ENCODE data around the gene PACS2. TPM values are rescaled to one million over a fixed set of nuclear protein-coding genes. Genes with fewer than 3 reads are reported as not detected.

PACS2 gene
- total and polyA plus RNA-seq, 3 donors from 2014 or later, result 99.2 to 174 (median 167) TPM

DNA sequence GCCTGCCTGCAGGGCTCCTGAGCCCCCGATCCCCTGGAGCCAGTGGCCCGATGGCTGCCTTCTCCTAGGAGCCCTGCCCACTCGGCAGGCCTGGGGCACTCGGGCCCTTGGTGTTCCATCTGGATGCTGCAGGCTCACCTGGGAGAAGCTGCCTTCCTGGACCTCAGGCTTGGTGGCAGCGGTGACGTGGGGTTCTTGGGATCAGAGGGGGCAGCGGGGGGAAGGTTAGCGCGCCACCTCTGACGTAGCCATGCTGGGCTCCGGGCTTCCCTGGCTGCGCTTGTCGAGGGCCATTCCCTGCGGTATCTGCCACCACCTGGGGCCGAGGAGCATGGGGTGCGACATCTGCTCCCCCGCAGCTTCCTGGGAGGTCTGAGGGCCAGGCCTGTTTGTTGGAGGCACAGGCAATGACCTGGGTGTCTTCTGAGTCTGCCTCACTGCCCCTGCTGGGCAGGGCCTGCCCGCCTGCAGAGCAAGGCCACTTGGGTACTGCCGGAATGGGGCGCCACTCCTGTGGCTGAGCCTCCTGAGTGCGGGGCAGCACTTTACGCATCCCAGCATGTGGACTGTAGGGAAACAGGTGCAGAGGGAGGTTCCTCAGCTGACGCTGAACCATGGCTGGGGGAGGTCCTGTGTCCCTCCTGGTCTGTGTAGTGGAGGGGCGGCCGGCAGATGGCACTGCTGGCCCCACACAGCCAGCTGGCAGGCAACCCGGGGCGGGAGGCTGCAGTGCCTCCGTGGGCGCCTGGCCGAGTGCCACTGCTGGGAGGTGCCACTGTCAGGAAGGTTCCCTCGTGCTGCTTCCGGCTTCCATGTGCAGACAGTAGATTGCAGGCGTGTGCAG is 125.4 kb downstream of the PACS2 start:
- 80 to 91% methylated on average over 7 to 29 of the region's 33 CpGs for WGBS, 2 donors
- intact Hi-C loops (cut with DNase I; ENCODE audit: low total_unique reads), result no loop called here
- DNase-seq, result no peak

DNA sequence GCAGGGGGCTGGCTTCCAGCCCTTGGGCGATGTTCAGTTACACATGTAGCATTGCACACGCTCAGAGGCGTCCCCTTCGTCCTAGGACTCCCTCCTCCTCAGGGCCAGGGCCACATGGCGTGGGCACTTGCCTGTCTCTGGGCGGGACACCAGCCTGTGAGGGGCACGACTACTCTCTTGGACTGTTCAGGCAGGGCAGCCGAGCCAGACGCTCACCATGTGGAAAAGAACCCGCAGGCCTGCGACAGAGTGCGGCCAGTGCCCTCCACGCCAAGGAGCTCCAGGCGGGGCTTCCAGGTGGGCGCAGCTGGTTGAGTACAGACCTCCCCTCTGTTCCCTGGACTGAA is 126.0 kb downstream of the PACS2 start:
- H3K9me3 ChIP-seq, result no peaks in the 10 kb centered on the region
- no peaks in the 10 kb centered on the region for H3K36me3 ChIP-seq (ENCODE audit: low read depth, missing control alignments)
- no peak overlapping the region for H3K27ac ChIP-seq
- H3K27me3 ChIP-seq, result no peaks in the 10 kb centered on the region
- intact Hi-C loops (cut with DNase I; ENCODE audit: low total_unique reads), result no loop called here
- DNase-seq, result no peak
- no peak overlapping the region for H3K4me3 ChIP-seq
- 91 to 95% methylated on average over 14 to 15 of the region's 15 CpGs for WGBS, 2 donors
- H3K4me1 ChIP-seq, result no peaks in the 10 kb centered on the region
- TF ChIP-seq, protein P1, sequence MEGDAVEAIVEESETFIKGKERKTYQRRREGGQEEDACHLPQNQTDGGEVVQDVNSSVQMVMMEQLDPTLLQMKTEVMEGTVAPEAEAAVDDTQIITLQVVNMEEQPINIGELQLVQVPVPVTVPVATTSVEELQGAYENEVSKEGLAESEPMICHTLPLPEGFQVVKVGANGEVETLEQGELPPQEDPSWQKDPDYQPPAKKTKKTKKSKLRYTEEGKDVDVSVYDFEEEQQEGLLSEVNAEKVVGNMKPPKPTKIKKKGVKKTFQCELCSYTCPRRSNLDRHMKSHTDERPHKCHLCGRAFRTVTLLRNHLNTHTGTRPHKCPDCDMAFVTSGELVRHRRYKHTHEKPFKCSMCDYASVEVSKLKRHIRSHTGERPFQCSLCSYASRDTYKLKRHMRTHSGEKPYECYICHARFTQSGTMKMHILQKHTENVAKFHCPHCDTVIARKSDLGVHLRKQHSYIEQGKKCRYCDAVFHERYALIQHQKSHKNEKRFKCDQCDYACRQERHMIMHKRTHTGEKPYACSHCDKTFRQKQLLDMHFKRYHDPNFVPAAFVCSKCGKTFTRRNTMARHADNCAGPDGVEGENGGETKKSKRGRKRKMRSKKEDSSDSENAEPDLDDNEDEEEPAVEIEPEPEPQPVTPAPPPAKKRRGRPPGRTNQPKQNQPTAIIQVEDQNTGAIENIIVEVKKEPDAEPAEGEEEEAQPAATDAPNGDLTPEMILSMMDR (IDR thresholded peaks at IDR 0.05), result no peak
- no peak for TF ChIP-seq POLR2A (IDR thresholded peaks at IDR 0.05)

More for the DNA sequence above, 125.4 kb downstream of the PACS2 start:
- TF ChIP-seq, protein P1 (IDR thresholded peaks at IDR 0.05), result no peak
- TF ChIP-seq POLR2A (IDR thresholded peaks at IDR 0.05), result no peak
- Histone ChIP-seq H3K9me3 (no peaks in the 10 kb centered on the region), H3K4me3 (no peak overlapping the region), H3K36me3 (ENCODE audit: low read depth, missing control alignments) (no peaks in the 10 kb centered on the region), H3K4me1 (no peaks in the 10 kb centered on the region), H3K27me3 (no peaks in the 10 kb centered on the region), H3K27ac (no peak overlapping the region)

DNA sequence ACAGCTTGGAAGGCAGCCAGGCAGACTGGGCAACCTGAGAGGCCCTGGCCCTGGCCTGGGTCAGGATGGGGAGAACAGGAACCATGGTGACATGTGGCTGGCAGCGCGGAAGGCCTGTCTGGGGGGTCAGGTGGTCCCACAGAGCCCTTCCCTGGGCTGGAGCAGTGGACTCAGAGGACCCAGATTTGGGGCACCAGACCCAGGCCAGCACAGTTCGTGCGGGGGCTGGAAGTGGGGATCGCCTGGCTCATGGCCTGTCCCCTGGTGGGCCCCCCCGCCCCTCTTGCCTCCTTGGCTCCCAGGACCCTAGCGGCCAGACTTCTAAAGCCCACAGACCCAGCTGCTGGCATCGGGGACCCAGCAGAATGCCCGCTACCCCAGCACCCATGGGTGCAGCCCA is 126.4 kb downstream of the PACS2 start:
- Histone ChIP-seq H3K4me3 (no peak overlapping the region), H3K4me1 (no peaks in the 10 kb centered on the region), H3K27ac (no peak overlapping the region), H3K9me3 (no peaks in the 10 kb centered on the region), H3K27me3 (no peaks in the 10 kb centered on the region), H3K36me3 (ENCODE audit: low read depth, missing control alignments) (no peaks in the 10 kb centered on the region)
- 93 to 97% methylated on average over 2 to 9 of the region's 9 CpGs for WGBS, 2 donors
- TF ChIP-seq, protein P1 (IDR thresholded peaks at IDR 0.05), result no peak
- TF ChIP-seq POLR2A (IDR thresholded peaks at IDR 0.05), result no peak
- no peak for DNase-seq
- intact Hi-C loops (cut with DNase I; ENCODE audit: low total_unique reads), result no loop called here

DNA sequence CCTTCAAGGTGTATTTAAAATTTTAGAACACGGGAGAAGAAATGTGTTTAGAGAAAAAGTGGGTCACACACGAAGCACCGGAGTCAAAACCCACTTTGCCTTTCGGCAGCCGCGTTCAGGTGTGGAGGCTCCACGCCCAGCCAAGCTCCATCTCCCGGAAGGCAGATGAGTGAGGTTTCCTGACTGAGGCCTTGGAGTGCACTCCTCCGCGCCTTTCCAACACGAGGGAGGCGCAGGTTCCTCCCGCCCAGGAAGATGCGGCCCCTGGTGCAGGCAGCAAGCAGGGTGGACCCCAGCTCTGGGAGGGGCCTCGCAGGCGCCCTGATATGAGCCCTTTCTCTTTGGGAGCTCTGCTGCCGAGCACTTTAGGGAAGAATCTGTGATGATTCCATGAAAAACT is 127.6 kb downstream of the PACS2 start:
- Histone ChIP-seq H3K9me3 (no peaks in the 10 kb centered on the region), H3K4me1 (no peaks in the 10 kb centered on the region), H3K4me3 (no peak overlapping the region), H3K36me3 (ENCODE audit: low read depth, missing control alignments) (no peaks in the 10 kb centered on the region), H3K27me3 (no peaks in the 10 kb centered on the region), H3K27ac (no peak overlapping the region)
- no peak for TF ChIP-seq POLR2A (IDR thresholded peaks at IDR 0.05)
- TF ChIP-seq, protein P1 (IDR thresholded peaks at IDR 0.05), result no peak
- no peak for DNase-seq
- 56 to 75% methylated on average over 17 of the region's 17 CpGs for WGBS, 2 donors
- intact Hi-C loops (cut with DNase I; ENCODE audit: low total_unique reads), result no loop called here

DNA sequence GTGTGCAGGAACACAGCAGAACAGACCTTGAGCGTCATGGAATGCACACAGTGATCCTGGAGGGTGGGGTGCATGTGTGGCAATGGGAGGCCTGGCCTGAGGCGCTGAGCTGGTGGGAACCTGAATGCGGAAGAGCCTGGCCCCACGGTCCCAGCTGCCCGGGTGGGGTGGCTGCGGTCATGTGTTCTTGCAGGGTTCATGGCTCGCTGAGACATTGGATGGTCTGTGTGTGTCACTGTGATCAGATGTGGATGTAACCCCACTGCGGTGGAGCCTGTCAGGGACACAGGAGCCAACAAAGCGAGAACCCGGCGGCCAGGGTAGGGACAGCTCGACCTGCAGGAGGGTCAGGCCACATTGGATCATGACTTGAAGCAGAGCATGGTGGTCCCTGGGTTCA is 128.3 kb downstream of the PACS2 start:
- WGBS, 2 donors, result 86% methylated on average over 12 of the region's 12 CpGs
- DNase-seq, result no peak
- no peak overlapping the region for H3K27ac ChIP-seq
- no peak overlapping the region for H3K4me3 ChIP-seq
- H3K4me1 ChIP-seq, result no peaks in the 10 kb centered on the region
- H3K27me3 ChIP-seq, result no peaks in the 10 kb centered on the region
- intact Hi-C loops (cut with DNase I; ENCODE audit: low total_unique reads), result no loop called here
- TF ChIP-seq POLR2A (IDR thresholded peaks at IDR 0.05), result no peak
- TF ChIP-seq, protein P1 (IDR thresholded peaks at IDR 0.05), result no peak
- no peaks in the 10 kb centered on the region for H3K36me3 ChIP-seq (ENCODE audit: low read depth, missing control alignments)
- no peaks in the 10 kb centered on the region for H3K9me3 ChIP-seq

All from testis (tissue), 3 donors.